OCI-LY7 (cell line): ENCODE data around the gene CPZ. TPM values are rescaled to one million over a fixed set of nuclear protein-coding genes. Genes with fewer than 3 reads are reported as not detected.

Experiments
- BruUV-seq: library from RNA; stranded (reverse); fragments of 400-500 nt; replicated peaks from 2 replicates; lab custom pipeline; 2021; lab: Mats Ljungman, UMichigan
- CTCF ChIA-PET: fragments of 300-600 bp; sonication (Branson Sonifier 250); formaldehyde crosslinking; loops from one replicate; lab custom pipeline; 2022; ENCODE audit warnings: antibody characterized with exemption; ENCODE audit not compliant: unreplicated experiment; lab: Charles Lee
- POLR2A ChIA-PET: fragments of 300-600 bp; sonication (Branson Sonifier 250); formaldehyde crosslinking; loops from one replicate; lab custom pipeline; 2022; ENCODE audit warnings: antibody characterized with exemption; lab: Charles Lee
- DNase-seq: peaks from one replicate; pipeline ENCODE4 v3.0.0-alpha.2; 2015; ENCODE audit warnings: low spot score
- H2AFZ ChIP-seq: fragments of 200-600 bp; sonication (generic), shearing (Covaris generic); 2 replicates; pipeline ENCODE4 v1.6.1; 2014; ENCODE audit warnings: mild to moderate bottlenecking, antibody characterized with exemption, low read length, moderate library complexity
- H3K27ac ChIP-seq: fragments of 200-600 bp; sonication (generic); 2 replicates; pipeline ENCODE4 v1.5.1; 2014; ENCODE audit warnings: mixed run types, low read depth, mild to moderate bottlenecking, moderate library complexity, low read length, inconsistent platforms; ENCODE audit not compliant: poor library complexity, severe bottlenecking
- H3K36me3 ChIP-seq: fragments of 200-600 bp; sonication (generic); 2 replicates; pipeline ENCODE4 v1.6.1; 2014; ENCODE audit warnings: mild to moderate bottlenecking, antibody characterized with exemption, low read length, moderate library complexity, mixed read lengths; ENCODE audit not compliant: insufficient read depth
- H3K4me1 ChIP-seq: fragments of 200-600 bp; sonication (generic); 2 replicates; pipeline ENCODE4 v1.5.1; 2014; ENCODE audit warnings: mild to moderate bottlenecking, low read length; ENCODE audit not compliant: insufficient read depth, poor library complexity, severe bottlenecking
- H3K4me2 ChIP-seq: fragments of 200-600 bp; sonication (generic); 2 replicates; pipeline ENCODE4 v1.6.1; 2014; ENCODE audit warnings: mild to moderate bottlenecking, low read length
- H3K4me3 ChIP-seq: fragments of 200-600 bp; sonication (generic); 2 replicates; pipeline ENCODE4 v1.5.1; 2014; ENCODE audit warnings: mild to moderate bottlenecking, low read depth, low read length; ENCODE audit not compliant: poor library complexity, severe bottlenecking
- H3K79me2 ChIP-seq: fragments of 200-600 bp; sonication (generic); 2 replicates; pipeline ENCODE4 v1.6.1; 2016; ENCODE audit warnings: low read depth, mild to moderate bottlenecking, low read length, moderate library complexity, mixed read lengths; ENCODE audit not compliant: insufficient read depth
- H3K9me2 ChIP-seq: fragments of 200-600 bp; sonication (generic); 2 replicates; pipeline ENCODE4 v1.6.1; 2016; ENCODE audit warnings: mild to moderate bottlenecking, low read length, mixed read lengths; ENCODE audit not compliant: insufficient read depth
- H3K9me3 ChIP-seq: fragments of 200-600 bp; sonication (generic); 2 replicates; pipeline ENCODE4 v1.6.1; 2014; ENCODE audit warnings: mild to moderate bottlenecking, mixed run types, low read length, mixed read lengths
- H4K20me1 ChIP-seq: fragments of 200-600 bp; sonication (generic); 2 replicates; pipeline ENCODE4 v1.6.1; 2014; ENCODE audit warnings: mild to moderate bottlenecking, antibody characterized with exemption, low read length, moderate library complexity, mixed read lengths; ENCODE audit not compliant: insufficient read depth
- EZH2phosphoT487 ChIP-seq: fragments of 200-600 bp; sonication (generic); IDR thresholded peaks from 2 replicates; pipeline ENCODE4 v1.6.1; 2018; ENCODE audit warnings: low read depth, borderline replicate concordance, mild to moderate bottlenecking, mixed run types, antibody characterized with exemption, low read length, moderate library complexity, mixed read lengths
- intact Hi-C: fragments of 100-400 bp; cut with micrococcal nuclease; formaldehyde crosslinking; loops from one replicate; pipeline ENCODE4 v1.10.0; 2022; ENCODE audit not compliant: unreplicated experiment
- total RNA-seq, 2 experiments: library from RNA; depleted of rRNA in 1 of 2; stranded (reverse); fragments of >200 nt in 1 of 2; shearing (Covaris generic) in 1 of 2; gene quantifications; 2 replicates each; pipeline ENCODE4 v1.2.3, GENCODE V29; 2014 to 2022
- TF ChIP-seq, protein P1 (sequence below): fragments of 200-600 bp; sonication (generic); conservative IDR thresholded peaks from 2 replicates; pipeline ENCODE4 v1.5.1; 2014; ENCODE audit warnings: mild to moderate bottlenecking, antibody characterized with exemption, low read length, moderate library complexity, mixed read lengths

Gene CPZ
- total RNA-seq, 2 experiments from 2014 or later, result not detected

DNA sequence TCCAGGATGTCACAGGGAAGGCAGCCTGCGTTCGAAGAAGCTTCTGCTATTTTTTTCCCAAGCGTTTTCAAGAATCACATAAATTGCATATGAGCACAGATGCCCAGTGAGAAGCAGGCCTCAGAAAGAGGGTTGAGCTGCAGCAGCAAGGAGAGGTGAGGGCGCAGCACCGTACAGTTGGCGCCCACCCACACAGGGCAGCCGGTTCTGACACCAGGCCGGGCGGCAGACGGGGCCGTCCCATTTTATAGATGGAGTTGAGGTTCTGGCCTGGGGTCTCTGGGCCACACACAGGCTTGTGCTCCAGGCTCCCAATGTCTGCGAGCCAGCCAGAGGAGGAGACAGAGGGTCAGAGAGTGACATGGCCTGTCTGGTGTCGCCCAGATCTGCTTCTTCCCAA lies 22.8 kb downstream of the CPZ start:
- no peak overlapping the region for H3K27ac ChIP-seq
- H3K4me2 ChIP-seq, result no peak overlapping the region
- no peak for TF ChIP-seq EZH2phosphoT487
- TF ChIP-seq, protein P1, sequence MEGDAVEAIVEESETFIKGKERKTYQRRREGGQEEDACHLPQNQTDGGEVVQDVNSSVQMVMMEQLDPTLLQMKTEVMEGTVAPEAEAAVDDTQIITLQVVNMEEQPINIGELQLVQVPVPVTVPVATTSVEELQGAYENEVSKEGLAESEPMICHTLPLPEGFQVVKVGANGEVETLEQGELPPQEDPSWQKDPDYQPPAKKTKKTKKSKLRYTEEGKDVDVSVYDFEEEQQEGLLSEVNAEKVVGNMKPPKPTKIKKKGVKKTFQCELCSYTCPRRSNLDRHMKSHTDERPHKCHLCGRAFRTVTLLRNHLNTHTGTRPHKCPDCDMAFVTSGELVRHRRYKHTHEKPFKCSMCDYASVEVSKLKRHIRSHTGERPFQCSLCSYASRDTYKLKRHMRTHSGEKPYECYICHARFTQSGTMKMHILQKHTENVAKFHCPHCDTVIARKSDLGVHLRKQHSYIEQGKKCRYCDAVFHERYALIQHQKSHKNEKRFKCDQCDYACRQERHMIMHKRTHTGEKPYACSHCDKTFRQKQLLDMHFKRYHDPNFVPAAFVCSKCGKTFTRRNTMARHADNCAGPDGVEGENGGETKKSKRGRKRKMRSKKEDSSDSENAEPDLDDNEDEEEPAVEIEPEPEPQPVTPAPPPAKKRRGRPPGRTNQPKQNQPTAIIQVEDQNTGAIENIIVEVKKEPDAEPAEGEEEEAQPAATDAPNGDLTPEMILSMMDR, result no peak
- no peaks in the 10 kb centered on the region for H3K9me3 ChIP-seq
- intact Hi-C loops, result no loop called here
- no peaks in the 10 kb centered on the region for H3K36me3 ChIP-seq
- no peaks in the 10 kb centered on the region for H3K79me2 ChIP-seq
- H3K4me3 ChIP-seq, result no peak overlapping the region
- no peaks in the 10 kb centered on the region for H4K20me1 ChIP-seq
- H2AFZ ChIP-seq, result no peak overlapping the region
- H3K9me2 ChIP-seq, result no peaks in the 10 kb centered on the region
- ChIA-PET CTCF (no interaction called here), POLR2A (no interaction called here)
- BruUV-seq, result no TSS peak
- no peaks in the 10 kb centered on the region for H3K4me1 ChIP-seq
- no peak for DNase-seq

DNA sequence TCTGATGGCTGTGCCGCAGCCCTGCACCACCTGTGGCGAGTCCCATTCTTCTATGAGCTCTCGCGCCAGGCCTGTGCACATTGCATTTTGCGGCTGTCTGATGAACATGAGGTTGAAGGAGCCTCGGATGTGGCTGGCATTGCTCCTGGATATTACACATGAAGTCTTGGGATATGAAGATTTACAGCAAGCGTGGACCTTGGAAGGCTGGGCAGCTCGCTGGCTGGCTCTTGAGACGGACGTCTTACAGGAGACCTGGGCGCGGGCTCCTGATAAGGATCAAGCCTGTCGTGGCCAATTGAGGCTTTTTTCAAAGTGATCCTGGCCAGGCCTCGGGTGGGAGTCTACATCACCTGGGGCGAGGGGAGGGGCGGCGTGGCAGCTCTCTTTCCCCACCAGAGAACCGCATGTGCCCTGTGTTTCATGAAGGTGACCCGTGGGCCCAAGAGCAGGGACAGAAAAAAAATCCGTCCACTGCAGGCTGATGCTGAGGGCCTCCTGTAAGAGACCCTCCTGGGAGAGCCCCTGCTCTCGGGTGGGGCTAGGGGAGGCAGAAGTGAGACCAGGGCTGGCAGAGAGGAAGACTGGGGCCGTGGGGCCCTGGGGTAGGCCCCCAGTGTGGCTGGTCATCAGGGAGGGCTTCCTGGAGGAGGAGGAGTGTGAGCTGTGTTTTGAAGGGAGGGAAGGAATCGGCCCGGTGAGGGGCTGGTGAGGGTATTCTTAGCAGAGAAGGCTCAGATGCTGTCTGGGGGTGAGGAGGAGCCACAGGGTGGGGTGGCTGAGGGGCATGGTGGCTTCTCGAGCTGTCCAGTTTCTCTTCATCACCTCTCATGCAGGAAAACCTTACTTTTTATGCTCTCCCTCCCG lies 23.6 kb downstream of the CPZ start:
- Histone ChIP-seq H4K20me1 (no peaks in the 10 kb centered on the region), H3K27ac (no peak overlapping the region), H3K9me2 (no peaks in the 10 kb centered on the region), H3K4me1 (no peaks in the 10 kb centered on the region), H3K36me3 (no peaks in the 10 kb centered on the region), H3K4me2 (no peak overlapping the region), H3K4me3 (no peak overlapping the region), H3K79me2 (no peaks in the 10 kb centered on the region), H2AFZ (no peak overlapping the region), H3K9me3 (no peaks in the 10 kb centered on the region)
- no peak for TF ChIP-seq EZH2phosphoT487
- TF ChIP-seq, protein P1, result no peak
- no peak for DNase-seq
- CTCF ChIA-PET, result no interaction called here
- POLR2A ChIA-PET, result no interaction called here
- BruUV-seq, result no TSS peak
- intact Hi-C loops, result no loop called here

DNA sequence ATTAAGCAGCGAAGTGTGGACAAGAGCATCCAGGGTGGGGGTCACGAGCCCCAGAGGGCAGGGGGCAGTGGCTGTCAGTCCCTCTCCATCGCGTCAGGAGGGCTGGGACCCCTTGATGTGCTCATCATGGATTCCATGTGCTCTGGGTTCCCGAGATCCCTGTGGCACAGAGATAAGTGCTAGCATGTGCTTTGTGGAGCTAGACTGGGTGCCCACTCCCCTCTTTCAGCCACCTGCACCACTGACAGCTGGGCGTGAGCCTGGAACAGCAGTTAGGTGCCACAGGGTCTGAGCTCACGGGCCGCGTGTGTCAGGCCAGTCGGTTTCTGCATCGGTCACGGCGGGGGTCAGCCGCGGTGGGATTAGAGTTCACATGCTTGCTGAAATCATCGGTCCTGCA lies 24.3 kb downstream of the CPZ start:
- CTCF ChIA-PET, result no interaction called here
- intact Hi-C loops, result no loop called here
- Histone ChIP-seq H3K9me2 (no peaks in the 10 kb centered on the region), H3K4me1 (no peaks in the 10 kb centered on the region), H4K20me1 (no peaks in the 10 kb centered on the region), H3K79me2 (no peaks in the 10 kb centered on the region), H2AFZ (no peak overlapping the region), H3K9me3 (no peaks in the 10 kb centered on the region), H3K4me2 (no peak overlapping the region), H3K4me3 (no peak overlapping the region), H3K36me3 (no peaks in the 10 kb centered on the region), H3K27ac (no peak overlapping the region)
- TF ChIP-seq EZH2phosphoT487, result no peak
- TF ChIP-seq, protein P1, result no peak
- POLR2A ChIA-PET, result no interaction called here
- DNase-seq, result no peak
- BruUV-seq, result no TSS peak
